ENCODE data around the gene ABCD3.
"Not testable (repeated sequence)": the region's sequence is repeated elsewhere in the genome, so short reads cannot be mapped to it uniquely, and the experiment has no call there.

The ABCD3 gene

GRCh38 chr1:94417978-94418663 is at the start of gene ABCD3:
Gene ABCD3, plus strand, starts transcription at chr1:94418389. Its CDS starts 90 bp downstream, at chr1:94418479.
- DNase-seq = peak; percentile 97

- not testable (repeated sequence) for DNase-seq
Observed at GRCh38 chr1:94372771-94373170, 45.4 kb upstream of the ABCD3 start.

- not testable (repeated sequence) for DNase-seq
Observed at GRCh38 chr1:94373311-94373710, 44.9 kb upstream of the ABCD3 start.

- DNase-seq = not testable (repeated sequence)
Observed at GRCh38 chr1:94375666-94376065, 42.5 kb upstream of the ABCD3 start.

GRCh38 chr1:94378493-94378892 is 39.7 kb upstream of the ABCD3 start:
- not testable (repeated sequence) for DNase-seq

GRCh38 chr1:94379615-94380014 is 38.6 kb upstream of the ABCD3 start:
- no peak for DNase-seq

GRCh38 chr1:94382201-94382600 is 36.0 kb upstream of the ABCD3 start:
- no peak for DNase-seq

GRCh38 chr1:94383966-94384408 is 34.2 kb upstream of the ABCD3 start:
- peak; percentile 79 for DNase-seq

GRCh38 chr1:94384485-94385265 is 33.5 kb upstream of the ABCD3 start:
- peak; percentile 22 for DNase-seq

GRCh38 chr1:94385308-94385929 is 32.8 kb upstream of the ABCD3 start:
- no peak for DNase-seq

- DNase-seq = no peak
Observed at GRCh38 chr1:94389298-94389697, 28.9 kb upstream of the ABCD3 start.

- DNase-seq = no peak
Observed at GRCh38 chr1:94394247-94394646, 23.9 kb upstream of the ABCD3 start.

GRCh38 chr1:94395231-94395630 is 23.0 kb upstream of the ABCD3 start:
- DNase-seq = no peak

GRCh38 chr1:94395748-94396309 is 22.4 kb upstream of the ABCD3 start:
- no peak for DNase-seq

- no peak for DNase-seq
Observed at GRCh38 chr1:94396356-94397010, 21.7 kb upstream of the ABCD3 start.

GRCh38 chr1:94398356-94398755 is 19.8 kb upstream of the ABCD3 start:
- DNase-seq = no peak

- DNase-seq = no peak
Observed at GRCh38 chr1:94399453-94399852, 18.7 kb upstream of the ABCD3 start.

- DNase-seq = no peak
Observed at GRCh38 chr1:94401206-94401605, 17.0 kb upstream of the ABCD3 start.

GRCh38 chr1:94406446-94406845 is 11.7 kb upstream of the ABCD3 start:
- DNase-seq = no peak

GRCh38 chr1:94408104-94408830 is 9.9 kb upstream of the ABCD3 start:
- DNase-seq = no peak

GRCh38 chr1:94411237-94411636 is 7.0 kb upstream of the ABCD3 start:
- peak; percentile 10 for DNase-seq

- DNase-seq = no peak
Observed at GRCh38 chr1:94413311-94413710, 4.9 kb upstream of the ABCD3 start.
